ENCODE measurements around the gene RBM43.

GRCh38 chr2:151228847-151229512 lies 32.7 kb downstream of the RBM43 start:
- TF ChIP-seq REST (IDR thresholded peaks at IDR 0.05; ENCODE audit: insufficient read depth in 1 of 2, low read depth in 2 of 2, low read length in 2 of 2) (no peak), POLR2AphosphoS5 (IDR thresholded peaks at IDR 0.05; ENCODE audit: low read depth, low read length) (no peak), FOXP2 (optimal IDR thresholded peaks at IDR 0.05; ENCODE audit: borderline replicate concordance, extremely low read depth, extremely low read length, insufficient read depth) (no peak), TAF1 (IDR thresholded peaks at IDR 0.05; ENCODE audit: borderline replicate concordance, insufficient read depth, low read length) (no peak), SIN3A (IDR thresholded peaks at IDR 0.05; ENCODE audit: borderline replicate concordance, insufficient read depth, low read length) (no peak)
